PC-9 (cell line): ENCODE results near the gene EVC. TPM values are rescaled to one million over a fixed set of nuclear protein-coding genes. Genes with fewer than 3 reads are reported as not detected.

Experiments used
- BruUV-seq: library from RNA; stranded (reverse); fragments of 400-500 nt; replicated peaks from 2 replicates; lab custom pipeline; 2021; lab: Mats Ljungman, UMichigan
- CTCF ChIA-PET: fragments of 300-600 bp; sonication (Branson Sonifier 250); formaldehyde crosslinking; loops from one replicate; lab custom pipeline; 2022; ENCODE audit warnings: antibody characterized with exemption; lab: Charles Lee
- POLR2A ChIA-PET: fragments of 300-600 bp; sonication (Branson Sonifier 250); formaldehyde crosslinking; loops from one replicate; lab custom pipeline; 2022; ENCODE audit warnings: antibody characterized with exemption; ENCODE audit not compliant: unreplicated experiment; lab: Charles Lee
- DNase-seq, 2 experiments: peaks; one replicate each; pipeline versions ENCODE4 v3.0.0 to v3.0.0-alpha.2; 2015 to 2022; ENCODE audit warnings: mixed read lengths in 1 of 2
- H2AFZ ChIP-seq: fragments of 200-600 bp; sonication (generic); 2 replicates; pipeline ENCODE4 v1.8.1; 2017; ENCODE audit warnings: antibody characterized with exemption
- H3F3A ChIP-seq: fragments of 200-600 bp; sonication (generic); 2 replicates; pipeline ENCODE4 v1.8.1; 2017; ENCODE audit warnings: antibody characterized with exemption, mild to moderate bottlenecking, low read depth; ENCODE audit not compliant: insufficient read depth
- H3K27ac ChIP-seq: fragments of 200-600 bp; sonication (generic); 2 replicates; pipeline ENCODE4 v1.6.1; 2016; ENCODE audit warnings: mixed run types
- H3K27me3 ChIP-seq: fragments of 200-600 bp; sonication (generic); 2 replicates; pipeline ENCODE4 v1.6.1; 2016; ENCODE audit warnings: low read depth, mixed run types; ENCODE audit not compliant: insufficient read depth
- H3K36me3 ChIP-seq: fragments of 200-600 bp; sonication (generic); 2 replicates; pipeline ENCODE4 v1.6.1; 2016; ENCODE audit warnings: low read depth, mixed run types
- H3K4me1 ChIP-seq: fragments of 200-600 bp; sonication (generic); replicated peaks from 2 replicates; pipeline ENCODE4 v1.6.1; 2016; ENCODE audit warnings: mixed run types; ENCODE audit not compliant: insufficient read depth
- H3K4me2 ChIP-seq: fragments of 200-600 bp; sonication (generic); 2 replicates; pipeline ENCODE4 v1.6.1; 2017; ENCODE audit warnings: mixed run types
- H3K4me3 ChIP-seq: fragments of 200-600 bp; sonication (generic); 2 replicates; pipeline ENCODE4 v1.6.1; 2016; ENCODE audit warnings: mixed run types
- H3K79me2 ChIP-seq: fragments of 200-600 bp; sonication (generic); 2 replicates; pipeline ENCODE4 v1.6.1; 2017; ENCODE audit warnings: low read depth, mixed run types
- H3K9me2 ChIP-seq: fragments of 200-600 bp; sonication (generic); 2 replicates; pipeline ENCODE4 v1.8.1; 2017; ENCODE audit warnings: mild to moderate bottlenecking; ENCODE audit not compliant: insufficient read depth
- H3K9me3 ChIP-seq: fragments of 200-600 bp; sonication (generic); 2 replicates; pipeline ENCODE4 v1.8.1; 2016; ENCODE audit warnings: low read depth; ENCODE audit not compliant: insufficient read depth
- H4K20me1 ChIP-seq: fragments of 200-600 bp; sonication (generic); 2 replicates; pipeline ENCODE4 v1.8.1; 2017; ENCODE audit not compliant: insufficient read depth
- EZH2 ChIP-seq: fragments of 200-600 bp; sonication (generic); IDR thresholded peaks from 2 replicates; pipeline ENCODE4 v1.8.0; 2017; ENCODE audit warnings: antibody characterized with exemption, low read depth
- intact Hi-C: fragments of 100-400 bp; cut with micrococcal nuclease; formaldehyde crosslinking; loops from one replicate; pipeline ENCODE4 v1.10.0; 2022; ENCODE audit not compliant: unreplicated experiment
- total RNA-seq: library from RNA; stranded (reverse); gene quantifications from 2 replicates; pipeline ENCODE4 v1.2.3, GENCODE V29; 2021
- TF ChIP-seq, protein P1 (sequence below): fragments of 200-600 bp; sonication (generic); conservative IDR thresholded peaks from 2 replicates; pipeline ENCODE4 v1.6.1; 2017; ENCODE audit warnings: mixed run types, antibody characterized with exemption, mild to moderate bottlenecking, moderate library complexity

EVC gene
- total RNA-seq, 1 experiment from 2014 or later, result 14.0 TPM

DNA sequence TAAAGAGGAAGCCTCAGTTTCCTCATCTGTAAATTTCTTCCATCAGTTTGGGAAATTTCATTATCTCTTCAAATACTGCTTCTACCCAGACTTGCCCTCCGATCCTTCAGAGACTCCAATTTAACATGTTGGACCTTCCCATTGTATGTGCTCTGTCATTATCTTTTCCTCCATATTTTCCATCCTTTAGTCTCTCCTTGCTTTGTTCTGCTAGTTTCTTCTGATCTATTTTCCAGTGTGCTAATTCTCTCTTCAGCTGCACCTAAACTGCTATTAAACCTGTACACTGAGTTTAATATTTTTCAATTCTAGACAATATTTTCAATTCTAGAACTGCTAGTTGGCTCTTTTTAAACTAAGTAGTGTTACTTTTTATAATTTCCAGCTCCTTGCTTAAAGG is 65.5 kb downstream of the EVC start:
- Histone ChIP-seq H3K4me3 (no peak overlapping the region), H3K9me3 (0 out of 2 replicates have a peak, but pooled peaks cover 7% of the 10 kb centered on the region), H2AFZ (no peak overlapping the region), H4K20me1 (no peaks in the 10 kb centered on the region), H3K36me3 (no peaks in the 10 kb centered on the region), H3K4me1 (no peaks in the 10 kb centered on the region), H3K27me3 (no peaks in the 10 kb centered on the region), H3K79me2 (no peaks in the 10 kb centered on the region), H3K4me2 (no peak overlapping the region), H3K9me2 (no peaks in the 10 kb centered on the region), H3F3A (no peaks in the 10 kb centered on the region), H3K27ac (no peak overlapping the region)
- ChIA-PET CTCF (no interaction called here), POLR2A (no interaction called here)
- intact Hi-C loops, result no loop called here
- TF ChIP-seq EZH2, result no peak
- TF ChIP-seq, protein P1, sequence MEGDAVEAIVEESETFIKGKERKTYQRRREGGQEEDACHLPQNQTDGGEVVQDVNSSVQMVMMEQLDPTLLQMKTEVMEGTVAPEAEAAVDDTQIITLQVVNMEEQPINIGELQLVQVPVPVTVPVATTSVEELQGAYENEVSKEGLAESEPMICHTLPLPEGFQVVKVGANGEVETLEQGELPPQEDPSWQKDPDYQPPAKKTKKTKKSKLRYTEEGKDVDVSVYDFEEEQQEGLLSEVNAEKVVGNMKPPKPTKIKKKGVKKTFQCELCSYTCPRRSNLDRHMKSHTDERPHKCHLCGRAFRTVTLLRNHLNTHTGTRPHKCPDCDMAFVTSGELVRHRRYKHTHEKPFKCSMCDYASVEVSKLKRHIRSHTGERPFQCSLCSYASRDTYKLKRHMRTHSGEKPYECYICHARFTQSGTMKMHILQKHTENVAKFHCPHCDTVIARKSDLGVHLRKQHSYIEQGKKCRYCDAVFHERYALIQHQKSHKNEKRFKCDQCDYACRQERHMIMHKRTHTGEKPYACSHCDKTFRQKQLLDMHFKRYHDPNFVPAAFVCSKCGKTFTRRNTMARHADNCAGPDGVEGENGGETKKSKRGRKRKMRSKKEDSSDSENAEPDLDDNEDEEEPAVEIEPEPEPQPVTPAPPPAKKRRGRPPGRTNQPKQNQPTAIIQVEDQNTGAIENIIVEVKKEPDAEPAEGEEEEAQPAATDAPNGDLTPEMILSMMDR, result no peak
- DNase-seq, result no peak
- BruUV-seq, result no TSS peak

DNA sequence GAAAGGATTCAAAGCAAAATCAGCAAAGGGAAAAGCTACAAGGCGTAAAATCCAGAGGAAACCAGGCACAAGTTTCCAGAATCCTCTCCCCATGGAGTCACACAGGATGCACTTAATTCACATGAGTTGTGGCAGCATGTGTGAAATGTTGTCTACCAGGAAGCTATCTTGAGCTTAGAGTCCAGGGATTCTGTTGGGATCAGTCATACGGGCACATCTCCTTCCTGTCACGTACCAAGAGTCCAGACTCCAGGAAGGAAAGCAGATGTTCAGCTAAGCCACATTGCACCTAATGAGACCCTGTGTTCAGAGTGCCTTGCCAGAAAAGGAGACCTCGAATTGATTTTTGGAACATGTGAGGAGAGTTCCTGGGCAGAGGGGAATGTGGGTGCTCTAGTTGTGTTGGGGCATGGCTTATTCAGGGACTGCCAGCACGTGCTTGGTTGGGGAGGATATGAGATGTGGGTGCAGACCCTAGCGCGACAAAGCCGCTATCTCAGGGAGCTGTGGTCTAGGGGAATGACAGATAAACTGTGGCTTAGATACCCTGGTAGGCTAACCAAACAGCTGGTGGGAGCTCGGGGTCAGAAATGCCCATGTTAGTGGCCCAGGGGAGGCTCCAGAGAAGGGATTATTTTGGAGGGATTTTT is 70.0 kb downstream of the EVC start:
- CTCF ChIA-PET, result no interaction called here

DNA sequence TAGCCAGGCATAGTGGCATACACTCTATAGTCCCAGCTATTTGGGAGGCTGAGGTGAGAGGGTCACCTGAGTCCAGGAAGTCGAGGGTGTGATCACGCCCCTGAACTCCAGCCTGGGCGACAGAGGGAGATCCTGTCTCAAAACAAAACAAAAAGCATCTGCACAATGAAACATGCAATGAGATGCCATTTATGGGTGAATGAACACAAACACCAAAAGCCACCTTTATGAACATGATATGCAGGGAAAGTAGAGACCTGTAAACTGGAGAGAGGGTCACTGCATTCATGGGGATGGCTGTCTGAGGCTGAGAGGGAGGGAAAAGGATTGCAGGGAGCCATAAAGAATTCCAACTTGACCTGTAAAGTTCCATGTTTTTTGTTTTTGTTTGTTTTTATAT is 70.7 kb downstream of the EVC start:
- H3K27ac ChIP-seq, result no peak overlapping the region
- no TSS peak for BruUV-seq
- CTCF ChIA-PET, result interaction anchor here (0.6 kb wide), 2 partner anchors 160 to 1256 kb away, joined by 5 to 9 read pairs; no protein-coding TSS in a partner anchor

More for the DNA sequence above, 70.0 kb downstream of the EVC start:
- H3K4me1 ChIP-seq, result peaks cover 6% of the 10 kb centered on the region
- intact Hi-C loops, result no loop called here
- BruUV-seq, result no TSS peak
- no peak for DNase-seq
- no peaks in the 10 kb centered on the region for H3K36me3 ChIP-seq
- 0 out of 2 replicates have a peak, but pooled peaks cover 3% of the 10 kb centered on the region for H3F3A ChIP-seq
- TF ChIP-seq EZH2, result no peak
- TF ChIP-seq, protein P1, result no peak
- H3K79me2 ChIP-seq, result no peaks in the 10 kb centered on the region
- H3K27me3 ChIP-seq, result no peaks in the 10 kb centered on the region
- H3K9me2 ChIP-seq, result no peaks in the 10 kb centered on the region
- POLR2A ChIA-PET, result no interaction called here
- no peak overlapping the region for H3K4me2 ChIP-seq
- H3K27ac ChIP-seq, result no peak overlapping the region
- no peaks in the 10 kb centered on the region for H4K20me1 ChIP-seq
- 0 out of 2 replicates have a peak, but pooled peaks cover 6% of the 10 kb centered on the region for H3K9me3 ChIP-seq
- no peak overlapping the region for H2AFZ ChIP-seq
- no peak overlapping the region for H3K4me3 ChIP-seq

More for the DNA sequence above, 70.7 kb downstream of the EVC start:
- no peaks in the 10 kb centered on the region for H3K9me3 ChIP-seq
- H3F3A ChIP-seq, result peaks cover 3% of the 10 kb centered on the region; the same call in 1 of the 2 replicates
- TF ChIP-seq, protein P1, result no peak
- no peak for TF ChIP-seq EZH2
- H2AFZ ChIP-seq, result no peak overlapping the region
- H4K20me1 ChIP-seq, result no peaks in the 10 kb centered on the region
- H3K36me3 ChIP-seq, result no peaks in the 10 kb centered on the region
- H3K79me2 ChIP-seq, result no peaks in the 10 kb centered on the region
- H3K9me2 ChIP-seq, result no peaks in the 10 kb centered on the region
- no peak overlapping the region for H3K4me3 ChIP-seq
- POLR2A ChIA-PET, result no interaction called here
- no peak for DNase-seq
- no peaks in the 10 kb centered on the region for H3K27me3 ChIP-seq
- H3K4me2 ChIP-seq, result no peak overlapping the region
- intact Hi-C loops, result no loop called here
- H3K4me1 ChIP-seq, result peaks cover 9% of the 10 kb centered on the region
